Tibial nerve (tissue), 4 donors: ENCODE results near the gene AGBL1. TPM values are rescaled to one million over a fixed set of nuclear protein-coding genes. Genes with fewer than 3 reads are reported as not detected.

Experiments used
- DNase-seq, 2 donors: peaks; one replicate each; pipeline ENCODE4 v3.0.0-alpha.2; 2019; ENCODE audit warnings: low spot score in 2 of 2
- H3K27ac ChIP-seq, 4 donors: fragments of 200-600 bp; sonication (generic) in 3 of 4; one replicate each; pipeline ENCODE4 v1.5.1; 2017 to 2019; ENCODE audit warnings: mild to moderate bottlenecking in 1 of 4
- H3K27me3 ChIP-seq, 2 donors: fragments of 200-600 bp; sonication (generic) in 1 of 2; one replicate each; pipeline versions ENCODE4 v1.5.1 to v1.6.0; 2017 to 2019
- H3K36me3 ChIP-seq, 3 donors: fragments of 200-600 bp; sonication (generic); one replicate each; pipeline ENCODE4 v1.5.1; 2018 to 2019
- H3K4me1 ChIP-seq, 4 donors: fragments of 200-600 bp; sonication (generic) in 3 of 4; one replicate each; pipeline ENCODE4 v1.5.1; 2017 to 2019
- H3K4me3 ChIP-seq, 4 donors: fragments of 200-600 bp; sonication (generic) in 3 of 4; one replicate each; pipeline ENCODE4 v1.5.1; 2017 to 2019; ENCODE audit warnings: mild to moderate bottlenecking in 1 of 4, moderate library complexity in 1 of 4
- H3K9me3 ChIP-seq, 4 donors: fragments of 200-600 bp; sonication (generic) in 3 of 4; one replicate each; pipeline ENCODE4 v1.5.1; 2017 to 2019
- CTCF ChIP-seq, 5 experiments: fragments of 200-600 bp in 3 of 5; fragments of 450-650 bp in 2 of 5; sonication (generic) in 3 of 5; IDR thresholded peaks; one replicate each; pipeline ENCODE4 v1.5.1; 2016 to 2019; ENCODE audit warnings: antibody characterized with exemption in 5 of 5, mild to moderate bottlenecking in 3 of 5, moderate library complexity in 2 of 5
- EP300 ChIP-seq, 2 donors: sonication (generic); formaldehyde crosslinking; IDR thresholded peaks; one replicate each; pipeline ENCODE4 v1.6.1; 2017; ENCODE audit warnings: antibody characterized with exemption in 2 of 2, mild to moderate bottlenecking in 1 of 2
- POLR2A ChIP-seq, 2 donors: fragments of 450-650 bp; IDR thresholded peaks; one replicate each; pipeline ENCODE4 v1.6.1; 2017; ENCODE audit warnings: antibody characterized with exemption in 2 of 2, mild to moderate bottlenecking in 2 of 2, moderate library complexity in 2 of 2
- WGBS, 2 donors: methylation state at CpG; one replicate each; pipeline ENCODE4 v1.1.5; 2018; 5-methylcytosine and 5-hydroxymethylcytosine counted together
- total RNA-seq, 4 donors: library from RNA; depleted of rRNA; stranded (reverse); fragments of >200 nt; gene quantifications; one replicate each; pipeline ENCODE4 v1.1.0, GENCODE V29; 2016

AGBL1 gene
- 1 to 10 TPM in 1 of 4 donors, under 1 TPM in 2, not detected in 1; under 0.01 to 1.2 (median 0.21) TPM for total RNA-seq

GRCh38 chr15:86079508-86080266, at the start of gene AGBL1:
TSS of gene AGBL1 (plus strand) at chr15:86079871.
- no peak for DNase-seq
- Histone ChIP-seq H3K27me3 (no peaks in the 10 kb centered on the region), H3K4me3 (no peak within 1 kb of the TSS), H3K4me1 (peaks cover 0 to 6% (median 0%) of the 10 kb centered on the region in 4 donors), H3K36me3 (no peaks in the 10 kb centered on the region), H3K9me3 (no peaks in the 10 kb centered on the region), H3K27ac (no peak within 1 kb of the TSS)
- WGBS, 2 donors: 63 to 78% methylated on average over 13 to 27 of the region's 27 CpGs
- TF ChIP-seq POLR2A (IDR thresholded peaks at IDR 0.05) (no peak), CTCF (IDR thresholded peaks at IDR 0.05) (no peak), EP300 (IDR thresholded peaks at IDR 0.05) (no peak)

GRCh38 chr15:86034904-86035303, 44.8 kb upstream of the AGBL1 start:
- TF ChIP-seq POLR2A (IDR thresholded peaks at IDR 0.05): no peak
- no peak for TF ChIP-seq EP300 (IDR thresholded peaks at IDR 0.05)
- TF ChIP-seq CTCF (IDR thresholded peaks at IDR 0.05): no peak
- DNase-seq: no peak

GRCh38 chr15:86036243-86036642, 43.4 kb upstream of the AGBL1 start:
- Histone ChIP-seq H3K27ac (no peak overlapping the region), H3K36me3 (no peaks in the 10 kb centered on the region), H3K27me3 (no peaks in the 10 kb centered on the region), H3K4me1 (no peaks in the 10 kb centered on the region), H3K4me3 (no peak overlapping the region), H3K9me3 (no peaks in the 10 kb centered on the region)
- DNase-seq: no peak
- WGBS, 2 donors: 81 to 95% methylated on average over 1 of the region's 1 CpG
- no peak for TF ChIP-seq CTCF (IDR thresholded peaks at IDR 0.05)
- TF ChIP-seq EP300 (IDR thresholded peaks at IDR 0.05): no peak
- no peak for TF ChIP-seq POLR2A (IDR thresholded peaks at IDR 0.05)

More at GRCh38 chr15:86034904-86035303, 44.8 kb upstream of the AGBL1 start:
- Histone ChIP-seq H3K27ac (no peak overlapping the region), H3K4me1 (no peaks in the 10 kb centered on the region), H3K9me3 (no peaks in the 10 kb centered on the region), H3K36me3 (no peaks in the 10 kb centered on the region), H3K4me3 (no peak overlapping the region), H3K27me3 (no peaks in the 10 kb centered on the region)

GRCh38 chr15:86038491-86038890, 41.2 kb upstream of the AGBL1 start:
- Histone ChIP-seq H3K4me3 (no peak overlapping the region), H3K27me3 (no peaks in the 10 kb centered on the region), H3K4me1 (no peaks in the 10 kb centered on the region), H3K27ac (no peak overlapping the region), H3K9me3 (no peaks in the 10 kb centered on the region), H3K36me3 (no peaks in the 10 kb centered on the region)
- TF ChIP-seq CTCF (IDR thresholded peaks at IDR 0.05) (no peak), EP300 (IDR thresholded peaks at IDR 0.05) (no peak), POLR2A (IDR thresholded peaks at IDR 0.05) (no peak)
- DNase-seq: no peak
- 44 to 68% methylated on average over 1 of the region's 1 CpG for WGBS, 2 donors

GRCh38 chr15:86040356-86041033, 39.2 kb upstream of the AGBL1 start:
- 69 to 71% methylated on average over 6 of the region's 6 CpGs for WGBS, 2 donors
- H3K4me1 ChIP-seq: no peaks in the 10 kb centered on the region
- no peaks in the 10 kb centered on the region for H3K9me3 ChIP-seq
- H3K4me3 ChIP-seq: no peak overlapping the region
- TF ChIP-seq EP300 (IDR thresholded peaks at IDR 0.05) (no peak), CTCF (IDR thresholded peaks at IDR 0.05) (no peak), POLR2A (IDR thresholded peaks at IDR 0.05) (no peak)
- no peak overlapping the region for H3K27ac ChIP-seq
- no peaks in the 10 kb centered on the region for H3K27me3 ChIP-seq
- H3K36me3 ChIP-seq: no peaks in the 10 kb centered on the region
- no peak for DNase-seq
